GM12873 (cell line): ENCODE measurements around the gene AKT1S1.

ENCODE experiments used
- CTCF ChIP-seq: IDR thresholded peaks from 2 replicates; pipeline ENCODE4 v1.5.1; 2012; ENCODE audit warnings: low read depth, mild to moderate bottlenecking, moderate library complexity, low read length, control low read depth; ENCODE audit not compliant: insufficient read depth; ENCODE audit errors: missing control alignments

AKT1S1 gene

GRCh38 chr19:49823472-49823871, 53.7 kb downstream of the AKT1S1 start:
- TF ChIP-seq CTCF = no peak

- TF ChIP-seq CTCF = no peak
Observed at GRCh38 chr19:49820125-49820524, 57.0 kb downstream of the AKT1S1 start.
